Nasal cavity respiratory epithelium epithelial cell of viscerocranial mucosa (primary cell): ENCODE measurements around the gene MUC6. TPM values are rescaled to one million over a fixed set of nuclear protein-coding genes. Genes with fewer than 3 reads are reported as not detected.

Source experiments
- total RNA-seq: library from RNA; depleted of rRNA; stranded (reverse); fragments of >200 nt; gene quantifications from 2 replicates; pipeline ENCODE4 v1.2.3, GENCODE V29; 2014

MUC6 gene
- total RNA-seq, result not detected in 2 replicates

GRCh38 chr11:1036303-1036923 is at the start of gene MUC6:
MUC6 (minus strand) TSS chr11:1036718; CDS start chr11:1036655, 63 bp downstream.

DNA sequence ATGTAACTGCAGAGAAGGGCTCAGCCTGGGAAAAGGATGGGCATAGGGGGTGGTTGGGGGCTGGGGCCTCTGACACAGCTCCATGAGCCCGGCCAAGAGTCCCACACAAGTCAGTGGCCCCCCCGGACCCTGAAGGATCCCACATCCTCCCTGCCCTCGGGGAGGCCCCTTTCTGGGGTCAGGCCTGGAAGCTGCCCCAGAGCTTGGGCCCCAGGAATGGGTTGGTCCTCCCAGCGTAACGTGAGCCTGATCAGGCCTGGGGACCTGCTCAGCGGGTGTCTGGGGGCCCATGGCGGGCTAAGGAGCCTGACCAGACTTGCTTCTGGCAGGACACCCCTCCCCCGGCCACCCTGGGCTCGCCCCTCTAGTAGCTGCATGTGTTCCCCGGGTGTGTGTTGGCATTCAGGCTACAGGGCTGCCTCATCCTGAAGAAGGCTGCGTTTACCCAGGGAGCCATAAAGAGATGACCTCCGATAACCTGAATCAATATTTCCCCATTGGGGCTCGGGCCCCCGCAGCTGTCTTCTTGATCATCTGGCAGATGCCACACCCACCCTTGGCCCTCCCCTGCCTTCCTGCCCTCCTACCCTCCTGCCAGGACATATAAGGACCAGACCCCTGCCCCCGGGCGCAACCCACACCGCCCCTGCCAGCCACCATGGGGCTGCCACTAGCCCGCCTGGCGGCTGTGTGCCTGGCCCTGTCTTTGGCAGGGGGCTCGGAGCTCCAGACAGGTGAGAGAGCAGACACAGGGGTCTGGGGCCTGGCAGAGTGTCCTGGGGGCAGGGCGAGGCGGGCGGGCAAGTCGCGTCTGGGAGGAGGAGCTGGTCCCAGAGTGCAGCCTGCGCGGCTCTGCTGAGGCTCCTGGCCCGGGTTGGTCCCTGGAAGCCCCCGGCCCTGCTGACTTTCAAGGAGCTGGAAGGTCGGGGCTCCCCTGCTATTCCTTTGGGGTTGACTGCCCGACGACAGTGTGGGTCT is 38.0 kb upstream of the MUC6 start, which contains the start of gene MUC2:
TSS of gene MUC2 (plus strand) at position 631 of the 978 bp plus-strand sequence.

Other genes starting within 250 kb of the MUC6 start
- gene CEND1, start 246.6 kb downstream of the MUC6 start, total RNA-seq, result not detected in 2 replicates
- gene SLC25A22, start 238.4 kb downstream of the MUC6 start, total RNA-seq, result 6.2 and 20.9 TPM in 2 replicates
- gene PIDD1, start 231.5 kb downstream of the MUC6 start, total RNA-seq, result 6.2 and 8.1 TPM in 2 replicates
- 259 and 293 TPM in 2 replicates for gene RPLP2, start 226.8 kb downstream of the MUC6 start, total RNA-seq
- gene PNPLA2, start 217.8 kb downstream of the MUC6 start, total RNA-seq, result 20.5 and 21.2 TPM in 2 replicates
- 0.34 and 1.00 TPM in 2 replicates for gene CRACR2B, start 208.8 kb downstream of the MUC6 start, total RNA-seq
- 166 and 396 TPM in 2 replicates for gene CD151, start 203.8 kb downstream of the MUC6 start, total RNA-seq
- 25.6 and 55.0 TPM in 2 replicates for gene POLR2L, start 194.2 kb downstream of the MUC6 start, total RNA-seq
- 21.7 and 32.5 TPM in 2 replicates for gene TSPAN4, start 193.9 kb downstream of the MUC6 start, total RNA-seq
- gene CHID1, start 125.9 kb downstream of the MUC6 start, total RNA-seq, result 44.4 and 76.5 TPM in 2 replicates
- gene AP2A2, start 110.8 kb downstream of the MUC6 start, total RNA-seq, result 17.1 and 40.4 TPM in 2 replicates
- under 0.01 TPM in 1 of 2 replicates, not detected in the other for gene MUC2, start 38.2 kb upstream of the MUC6 start, total RNA-seq
- 0.07 TPM in 1 of 2 replicates, not detected in the other for gene MUC5AC, start 121.2 kb upstream of the MUC6 start, total RNA-seq
- 0.57 TPM in 1 of 2 replicates, not detected in the other for gene MUC5B, start 186.3 kb upstream of the MUC6 start, total RNA-seq